ENCODE measurements around the gene FYB1.
"Not testable (repeated sequence)": the region's sequence is repeated elsewhere in the genome, so short reads cannot be mapped to it uniquely, and the experiment has no call there.

FYB1 gene

GRCh38 chr5:39189292-39189955 lies 29.9 kb downstream of the FYB1 start:
- Histone ChIP-seq H3K9ac (no peak overlapping the region), H3K9me3 (no peaks in the 10 kb centered on the region), H3K4me3 (no peak overlapping the region), H3K4me2 (peak overlapping the region; percentile 78), H3K36me3 (no peaks in the 10 kb centered on the region), H3K27me3 (no peaks in the 10 kb centered on the region), H3K27ac (peak overlapping the region; percentile 38; the same call in 1 of the 2 replicates), H3K4me1 (peaks cover 74% of the 10 kb centered on the region), H4K20me1 (no peaks in the 10 kb centered on the region)
- TF ChIP-seq Cebpa-rat (IDR thresholded peaks at IDR 0.05), result no peak

GRCh38 chr5:39187831-39188731 lies 31.3 kb downstream of the FYB1 start:
- Histone ChIP-seq H4K20me1 (no peaks in the 10 kb centered on the region), H3K4me3 (no peak overlapping the region), H3K4me1 (peaks cover 63% of the 10 kb centered on the region), H3K36me3 (no peaks in the 10 kb centered on the region), H3K4me2 (peak overlapping the region; percentile 78), H3K9me3 (no peaks in the 10 kb centered on the region), H3K27me3 (no peaks in the 10 kb centered on the region), H3K9ac (no peak overlapping the region), H3K27ac (0 out of 2 replicates have a peak overlapping the region, but pooled peaks have one; percentile 2)
- TF ChIP-seq Cebpa-rat (IDR thresholded peaks at IDR 0.05), result no peak

- Histone ChIP-seq H3K9ac (no peak overlapping the region), H3K27ac (no peak overlapping the region), H3K36me3 (no peaks in the 10 kb centered on the region), H3K4me3 (no peak overlapping the region), H3K4me1 (peaks cover 51% of the 10 kb centered on the region), H3K4me2 (peak overlapping the region; percentile 45; the same call in 1 of the 2 replicates), H3K9me3 (no peaks in the 10 kb centered on the region), H4K20me1 (no peaks in the 10 kb centered on the region), H3K27me3 (no peaks in the 10 kb centered on the region)
- no peak for TF ChIP-seq Cebpa-rat (IDR thresholded peaks at IDR 0.05)
Observed at GRCh38 chr5:39186722-39187539, 32.4 kb downstream of the FYB1 start.

GRCh38 chr5:39186289-39186688 lies 33.1 kb downstream of the FYB1 start:
- Histone ChIP-seq H3K9ac (no peak overlapping the region), H4K20me1 (no peaks in the 10 kb centered on the region), H3K4me2 (no peak overlapping the region), H3K9me3 (no peaks in the 10 kb centered on the region), H3K4me3 (no peak overlapping the region), H3K4me1 (peaks cover 45% of the 10 kb centered on the region), H3K27me3 (no peaks in the 10 kb centered on the region), H3K27ac (no peak overlapping the region), H3K36me3 (no peaks in the 10 kb centered on the region)
- TF ChIP-seq Cebpa-rat (IDR thresholded peaks at IDR 0.05), result no peak

GRCh38 chr5:39185761-39186160 lies 33.6 kb downstream of the FYB1 start:
- no peak overlapping the region for H3K27ac ChIP-seq
- no peak for TF ChIP-seq Cebpa-rat (IDR thresholded peaks at IDR 0.05)
- H3K27me3 ChIP-seq, result no peaks in the 10 kb centered on the region
- no peaks in the 10 kb centered on the region for H3K9me3 ChIP-seq
- no peak overlapping the region for H3K4me2 ChIP-seq
- no peak overlapping the region for H3K9ac ChIP-seq
- H3K4me3 ChIP-seq, result no peak overlapping the region
- no peaks in the 10 kb centered on the region for H3K36me3 ChIP-seq
- H3K4me1 ChIP-seq, result peaks cover 40% of the 10 kb centered on the region
- no peaks in the 10 kb centered on the region for H4K20me1 ChIP-seq

DNA sequence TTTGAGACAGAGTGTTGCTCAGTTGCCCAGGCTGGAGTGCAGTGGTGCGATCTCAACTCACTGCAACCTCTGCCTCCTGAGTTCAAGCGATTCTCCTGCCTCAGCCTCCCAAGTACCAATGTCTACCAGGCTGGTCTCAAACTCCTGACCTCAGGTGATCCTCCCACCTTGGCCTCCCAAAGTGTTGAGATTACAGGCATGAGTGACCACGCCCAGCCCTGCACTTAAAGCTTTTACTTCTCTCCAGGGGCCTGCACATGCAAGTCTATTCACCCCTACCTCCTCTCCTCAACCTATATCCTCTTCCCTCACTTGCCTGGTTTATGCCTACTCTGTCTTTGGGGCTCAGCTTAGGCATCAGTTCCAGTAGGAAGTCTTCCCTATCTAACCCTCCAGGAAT lies 39.8 kb downstream of the FYB1 start:
- not testable (repeated sequence) for H3K27me3 ChIP-seq, H4K20me1 ChIP-seq, H3K27ac ChIP-seq, H3K36me3 ChIP-seq, H3K9ac ChIP-seq, H3K4me3 ChIP-seq, H3K9me3 ChIP-seq, H3K4me2 ChIP-seq
- H3K4me1 ChIP-seq, result peaks cover 21% of the 10 kb centered on the region

DNA sequence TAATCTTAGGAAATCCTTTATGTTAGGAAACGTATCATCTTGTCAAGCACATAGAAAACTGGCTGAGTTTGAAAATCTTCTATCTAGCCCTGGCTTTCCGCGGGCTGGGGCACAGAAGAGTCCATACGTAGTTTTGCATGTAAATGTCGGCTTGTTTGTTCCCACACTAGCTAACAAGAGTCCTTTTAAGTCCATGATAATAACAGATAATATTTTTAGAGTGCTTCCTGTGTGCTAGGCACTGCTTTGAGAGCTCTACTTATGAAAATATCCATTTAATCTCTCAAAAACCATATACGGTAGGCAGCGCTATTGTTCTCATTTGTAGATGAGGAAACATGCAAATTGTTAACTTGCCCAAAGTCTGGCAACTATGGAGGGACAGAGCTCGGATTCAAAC lies 40.5 kb downstream of the FYB1 start:
- Histone ChIP-seq H3K27ac (no peak overlapping the region), H3K4me1 (peaks cover 21% of the 10 kb centered on the region), H3K27me3 (no peaks in the 10 kb centered on the region), H3K9ac (no peak overlapping the region), H4K20me1 (no peaks in the 10 kb centered on the region), H3K4me3 (no peak overlapping the region), H3K4me2 (no peak overlapping the region), H3K9me3 (no peaks in the 10 kb centered on the region), H3K36me3 (no peaks in the 10 kb centered on the region)
- no peak for TF ChIP-seq Cebpa-rat (IDR thresholded peaks at IDR 0.05)

DNA sequence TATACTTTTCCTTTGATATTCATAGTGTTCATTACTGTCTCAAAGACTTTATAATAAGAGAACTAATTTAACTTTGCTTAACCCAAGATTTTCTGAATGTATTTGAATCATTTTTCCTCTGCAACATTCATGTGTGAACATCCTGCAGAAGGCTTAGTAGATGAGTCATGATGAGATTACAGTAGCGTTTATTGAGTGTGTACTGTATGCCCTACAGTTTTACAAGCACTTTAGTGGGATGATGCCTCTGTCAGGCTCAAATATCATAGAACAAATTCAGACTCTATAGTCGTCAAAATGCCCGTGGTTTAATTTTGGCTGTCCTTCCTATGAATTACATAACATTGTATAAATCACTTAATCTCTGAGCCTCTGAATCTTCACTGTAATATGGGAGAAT lies 41.2 kb downstream of the FYB1 start:
- Histone ChIP-seq H3K27me3 (no peaks in the 10 kb centered on the region), H3K4me2 (no peak overlapping the region), H3K27ac (no peak overlapping the region), H3K36me3 (no peaks in the 10 kb centered on the region), H3K9ac (no peak overlapping the region), H3K4me3 (no peak overlapping the region), H4K20me1 (no peaks in the 10 kb centered on the region), H3K4me1 (peaks cover 21% of the 10 kb centered on the region), H3K9me3 (no peaks in the 10 kb centered on the region; the same call in 1 of the 2 replicates)
- TF ChIP-seq Cebpa-rat (IDR thresholded peaks at IDR 0.05), result no peak

DNA sequence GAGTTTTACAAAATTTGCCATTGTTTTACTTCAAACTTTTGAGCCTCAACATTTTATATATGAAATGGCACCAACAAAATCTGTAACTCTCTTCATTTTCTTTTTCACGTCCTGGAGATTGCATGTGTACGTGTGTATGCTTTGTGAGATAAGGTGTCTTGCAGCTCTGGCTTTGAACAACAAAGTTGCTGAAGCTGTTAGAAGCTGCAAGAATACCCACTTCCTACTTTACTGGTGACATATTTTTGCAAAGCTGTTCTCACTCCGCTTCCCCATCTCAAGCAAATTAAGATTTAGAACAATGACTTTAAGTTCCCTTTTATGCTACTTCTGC lies 41.8 kb downstream of the FYB1 start:
- TF ChIP-seq Cebpa-rat (IDR thresholded peaks at IDR 0.05), result no peak
- Histone ChIP-seq H3K4me1 (peaks cover 21% of the 10 kb centered on the region), H3K27me3 (no peaks in the 10 kb centered on the region), H3K4me2 (peak overlapping the region; percentile 62), H3K36me3 (no peaks in the 10 kb centered on the region), H3K4me3 (no peak overlapping the region), H3K9me3 (peaks cover 5% of the 10 kb centered on the region; the same call in 1 of the 2 replicates), H3K27ac (no peak overlapping the region), H3K9ac (no peak overlapping the region), H4K20me1 (no peaks in the 10 kb centered on the region)
